NCI-H1436 treated with DMSO at 0.1 percent for 48 hours (cell line): ENCODE data around the gene AKAP13.

Experiments used
- DNase-seq: peaks from one replicate; lab custom pipeline; 2025; lab: John Stamatoyannopoulos, UW

AKAP13 gene

DNA sequence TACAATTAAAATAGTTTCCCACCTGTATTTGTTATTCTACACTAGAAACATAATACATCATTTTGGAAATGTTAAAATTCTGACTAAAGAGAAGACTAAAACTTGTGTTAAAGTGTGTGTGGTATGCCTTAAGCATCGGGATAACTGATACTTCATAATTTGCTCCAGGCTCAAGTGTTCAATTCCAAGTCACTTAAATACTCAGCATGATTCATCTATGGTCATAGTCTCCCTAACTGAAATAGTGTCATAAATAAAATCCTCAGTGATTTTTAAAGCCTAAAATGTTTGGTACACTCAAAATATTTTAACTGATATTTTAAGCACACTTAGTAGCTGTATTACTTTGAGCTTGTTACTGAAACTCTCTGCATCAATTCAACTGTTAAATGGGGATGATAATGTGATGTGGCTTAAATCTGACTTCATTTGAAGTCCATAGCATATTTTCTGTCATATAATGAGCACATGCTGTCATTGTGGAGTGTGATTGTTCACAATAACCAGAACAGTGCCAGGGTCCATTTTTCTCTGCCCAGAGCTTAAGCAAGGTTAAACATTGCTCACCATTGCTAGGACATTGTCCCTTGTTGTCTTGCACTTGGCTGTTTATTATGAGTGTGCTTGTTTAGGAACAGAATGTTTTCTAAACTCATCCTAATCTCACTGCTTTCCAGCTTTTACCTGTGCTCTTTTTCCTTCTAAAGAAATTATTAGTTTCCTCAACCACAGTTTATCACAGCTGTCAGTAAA lies 292.1 kb downstream of the AKAP13 start:
- DNase-seq, result no peak

GRCh38 chr15:85673326-85673725 lies 292.9 kb downstream of the AKAP13 start:
- DNase-seq, result no peak

- DNase-seq, result no peak
Observed at GRCh38 chr15:85676342-85677098, 296.1 kb downstream of the AKAP13 start.

GRCh38 chr15:85679231-85679630 lies 298.8 kb downstream of the AKAP13 start:
- no peak for DNase-seq

DNA sequence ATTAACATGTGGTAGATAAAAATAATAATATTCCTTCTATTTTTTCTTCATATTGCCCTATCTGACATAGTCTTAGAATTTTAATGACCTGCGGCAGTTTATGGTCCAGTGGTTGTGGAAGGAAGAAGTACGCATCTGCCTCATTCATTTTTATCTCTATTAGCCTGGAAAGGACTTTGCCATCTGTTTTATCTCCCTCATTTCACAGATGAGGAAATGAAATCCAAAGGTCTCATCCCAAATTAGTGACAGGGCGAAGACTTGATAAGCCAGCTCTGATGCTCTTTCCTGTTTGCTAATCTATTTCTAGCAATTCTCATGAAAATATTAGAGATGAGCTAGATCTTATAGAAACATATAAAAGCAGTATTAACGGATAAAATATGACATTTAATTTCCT lies 301.0 kb downstream of the AKAP13 start:
- no peak for DNase-seq

- no peak for DNase-seq
Observed at GRCh38 chr15:85684174-85684710, 303.8 kb downstream of the AKAP13 start.

GRCh38 chr15:85685356-85685755 lies 305.0 kb downstream of the AKAP13 start:
- no peak for DNase-seq

GRCh38 chr15:85687329-85687728 lies 306.9 kb downstream of the AKAP13 start:
- no peak for DNase-seq

DNA sequence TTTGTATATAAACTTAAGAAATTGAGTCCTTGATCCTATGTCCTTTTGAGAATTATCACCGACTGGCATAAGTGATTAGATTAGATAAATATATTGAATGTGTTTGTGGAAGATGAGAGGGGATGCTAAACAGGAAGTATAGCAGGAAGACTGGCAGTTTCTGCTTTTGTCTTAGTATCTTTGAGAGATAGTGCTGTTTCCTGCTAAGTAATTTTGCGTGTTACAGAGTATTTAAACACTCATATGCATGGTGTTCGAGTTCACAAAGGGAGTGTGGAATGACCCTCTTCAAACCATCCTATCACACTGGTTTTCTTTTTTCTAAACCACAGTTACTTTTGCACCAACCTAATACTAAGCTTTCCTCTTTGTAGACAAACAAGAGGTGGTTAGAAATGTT lies 308.3 kb downstream of the AKAP13 start:
- DNase-seq, result no peak

- DNase-seq, result no peak
Observed at GRCh38 chr15:85689729-85690128, 309.3 kb downstream of the AKAP13 start.

DNA sequence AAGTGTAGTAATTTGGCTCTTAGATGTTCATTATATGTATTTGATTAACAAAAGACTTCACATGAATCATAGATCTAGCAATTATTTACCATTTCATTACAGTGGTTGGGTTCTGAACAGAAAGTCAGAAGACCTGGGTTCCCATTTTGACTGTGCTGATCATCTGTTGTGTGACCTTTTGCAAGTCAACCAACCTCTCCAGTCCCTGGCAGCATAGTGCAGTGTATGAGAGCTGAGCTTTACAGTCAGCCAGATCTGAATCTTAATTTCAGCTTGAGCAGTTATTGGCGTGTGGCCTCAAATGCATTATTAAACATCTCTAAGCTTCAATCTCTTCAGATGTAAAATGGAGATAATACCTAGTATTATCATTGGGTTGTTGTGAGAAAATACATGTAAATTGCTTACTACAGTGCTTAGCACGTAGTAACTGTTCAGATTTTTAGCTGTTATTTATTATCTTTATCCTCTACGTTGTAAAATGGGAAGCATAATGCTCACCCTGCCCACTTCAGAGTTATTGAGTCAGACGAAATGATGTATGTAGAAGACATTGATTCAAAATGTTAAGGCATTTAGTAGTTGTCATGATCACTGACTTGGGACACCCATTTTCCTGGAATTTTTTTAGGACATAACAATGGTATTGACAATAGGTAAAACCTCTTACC lies 310.3 kb downstream of the AKAP13 start:
- no peak for DNase-seq

GRCh38 chr15:85691350-85692240 lies 311.2 kb downstream of the AKAP13 start:
- no peak for DNase-seq

- no peak for DNase-seq
Observed at GRCh38 chr15:85692321-85692720, 311.9 kb downstream of the AKAP13 start.

DNA sequence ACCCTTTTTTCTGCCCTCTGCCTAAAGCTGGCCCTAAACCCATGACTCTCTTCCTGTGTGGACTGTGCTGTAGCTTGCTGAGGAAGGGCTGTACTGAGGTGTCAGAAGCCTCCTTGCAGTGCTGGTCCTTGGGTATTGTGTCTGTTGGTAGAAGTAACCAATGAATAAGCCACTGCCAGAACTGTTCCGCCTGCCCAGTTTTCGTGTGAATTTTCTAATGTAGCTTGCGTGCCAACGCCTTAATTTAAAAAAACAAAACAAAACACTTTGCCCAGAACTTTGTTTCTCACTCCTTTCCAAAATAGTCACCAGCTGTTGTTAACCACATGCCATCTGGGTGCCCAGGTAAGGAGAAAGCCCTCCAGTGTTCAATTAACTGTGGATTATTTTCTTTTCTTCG lies 312.5 kb downstream of the AKAP13 start:
- no peak for DNase-seq

DNA sequence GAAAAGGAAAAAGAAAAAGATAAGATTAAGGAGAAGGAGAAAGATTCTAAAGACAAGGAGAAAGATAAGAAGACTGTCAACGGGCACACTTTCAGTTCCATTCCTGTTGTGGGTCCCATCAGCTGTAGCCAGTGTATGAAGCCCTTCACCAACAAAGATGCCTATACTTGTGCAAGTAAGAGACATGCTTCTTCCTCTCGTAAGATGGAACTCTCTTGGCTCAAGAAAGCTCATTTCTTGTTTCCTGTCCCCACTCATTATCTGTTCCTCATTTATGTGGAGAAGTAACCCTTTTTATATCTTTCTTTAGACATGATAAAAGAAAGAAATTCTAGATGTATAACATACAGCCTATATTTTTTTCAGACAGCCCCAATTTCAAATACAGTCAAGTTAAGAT lies 312.9 kb downstream of the AKAP13 start:
- DNase-seq, result no peak

DNA sequence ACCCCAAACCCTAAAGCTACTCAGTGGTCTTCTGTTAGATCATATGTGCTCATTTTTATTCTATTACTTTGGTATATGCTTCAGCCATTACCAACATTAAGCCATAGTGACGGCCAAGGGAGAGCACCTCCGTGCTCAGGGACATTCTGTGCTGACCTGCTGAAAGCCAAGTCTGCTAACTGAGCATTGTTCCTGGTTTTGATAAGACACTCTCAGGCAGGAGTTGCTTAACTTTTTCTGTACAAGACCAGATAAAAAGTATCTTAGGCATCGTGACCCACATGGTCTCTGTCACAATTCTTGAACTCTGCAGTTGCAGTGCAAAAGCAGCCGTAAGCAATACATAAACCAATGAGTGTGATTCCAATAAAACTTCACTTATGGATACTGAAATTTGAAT lies 313.7 kb downstream of the AKAP13 start:
- DNase-seq, result no peak

- no peak for DNase-seq
Observed at GRCh38 chr15:85700767-85701166, 320.4 kb downstream of the AKAP13 start.

DNA sequence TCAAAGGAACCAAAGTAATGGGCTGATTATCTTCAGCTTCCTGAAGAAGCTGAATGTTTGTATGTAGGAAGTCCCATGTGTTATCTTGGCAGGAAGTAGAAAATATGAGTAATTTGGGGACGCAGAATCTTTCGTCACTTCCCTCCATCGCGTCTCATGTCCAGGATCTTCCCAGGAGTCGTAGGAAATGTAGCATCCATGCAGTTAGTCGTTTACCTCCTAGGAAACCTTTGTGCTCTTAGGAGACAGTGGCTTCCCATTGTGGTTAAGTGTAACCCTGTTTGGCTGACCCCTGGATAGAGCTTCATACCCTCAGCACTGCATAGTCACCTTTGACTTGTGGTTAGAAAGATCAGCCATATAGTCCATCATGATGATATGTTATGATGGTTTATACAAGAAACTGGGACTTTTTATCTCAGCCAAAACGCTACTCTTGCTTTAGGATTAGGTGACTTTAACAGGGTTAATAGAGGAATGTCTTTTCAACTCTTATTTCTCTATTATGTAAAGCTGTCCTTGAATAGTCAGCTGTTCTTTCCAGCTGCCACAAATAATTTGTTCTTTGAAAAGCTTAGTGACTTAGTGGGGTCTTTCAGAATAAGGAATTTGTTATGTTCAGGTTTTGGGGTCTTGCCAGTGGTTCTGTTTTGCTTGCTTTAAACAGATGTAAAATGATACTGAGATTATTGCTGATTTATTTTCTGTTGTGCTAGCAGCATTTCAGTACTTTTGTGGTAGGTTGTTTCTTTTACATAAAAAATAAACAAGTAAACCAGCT lies 322.1 kb downstream of the AKAP13 start:
- DNase-seq, result no peak

- DNase-seq, result no peak
Observed at GRCh38 chr15:85704066-85704465, 323.7 kb downstream of the AKAP13 start.

DNA sequence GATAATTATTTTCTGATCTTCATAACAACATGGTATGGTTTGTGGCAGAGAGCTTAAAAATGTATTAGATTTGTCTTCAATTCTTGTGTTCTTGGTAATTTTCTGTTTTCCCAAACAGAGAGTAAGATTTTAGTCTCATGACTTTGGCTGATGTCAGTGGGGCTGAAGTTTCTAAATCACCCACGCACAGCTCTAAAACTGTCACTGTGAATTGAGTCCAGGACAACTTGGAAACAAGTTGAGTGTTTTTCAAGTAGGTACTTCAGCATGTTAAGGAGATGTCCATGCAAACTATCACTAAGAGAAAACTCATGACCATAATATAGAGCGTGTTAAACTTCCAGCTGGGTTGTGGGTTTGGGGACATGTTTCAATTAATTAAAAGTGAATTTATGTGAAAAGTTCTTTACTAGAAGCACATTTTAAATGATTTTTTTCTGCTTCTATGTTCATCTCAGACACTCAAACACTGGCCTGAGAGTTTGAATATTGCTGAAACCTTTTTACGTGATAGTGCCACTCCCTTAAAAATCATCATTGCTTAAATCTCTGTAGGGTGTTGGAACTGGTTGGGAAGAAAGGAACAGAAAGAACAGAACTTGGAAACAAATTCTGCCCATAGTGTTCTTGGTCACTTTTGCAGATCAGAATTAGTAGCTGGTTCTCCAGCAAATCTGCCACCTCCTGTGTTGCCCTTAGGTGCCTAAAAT lies 324.5 kb downstream of the AKAP13 start:
- no peak for DNase-seq
